HepG2 (cell line): ENCODE results near the gene SLC15A1. TPM values are rescaled to one million over a fixed set of nuclear protein-coding genes. Genes with fewer than 3 reads are reported as not detected.

Experiments used
- ATAC-seq: fragments of 200-7000 bp; cut with Tn5 transposase; 3 replicates; pipeline ENCODE4 v1.9.1; 2020; ENCODE audit warnings: mild to moderate bottlenecking, moderate library complexity
- BruUV-seq: library from RNA; stranded (reverse); fragments of 400-500 nt; replicated peaks from 2 replicates; lab custom pipeline; 2021; lab: Mats Ljungman, UMichigan
- CTCF ChIA-PET: fragments of 300-600 bp; formaldehyde crosslinking; extraction: SDS; loops from one replicate; lab custom pipeline; 2021; ENCODE audit warnings: low total read pairs, inconsistent platforms, low intra/inter-chr PET ratio; lab: Yijun Ruan, JAX
- POLR2A ChIA-PET: fragments of 350-600 bp; sonication (Branson Sonifier 250); formaldehyde crosslinking; loops from one replicate; lab custom pipeline; 2020; ENCODE audit warnings: antibody characterized with exemption, inconsistent platforms; lab: Yijun Ruan, JAX
- DNase-seq: peaks from one replicate; pipeline ENCODE4 v3.0.0-alpha.2; 2015; ENCODE audit warnings: low spot score
- FAIRE-seq: peaks from 3 replicates; lab custom pipeline; 2011; peaks lifted over from hg19 to GRCh38; lab: Jason Lieb, UNC
- H2AFZ ChIP-seq: one replicate; pipeline ENCODE4 v1.6.1; 2011; ENCODE audit warnings: low read length, inconsistent platforms
- H3K27ac ChIP-seq: fragments of 300-600 bp; 3 replicates; pipeline ENCODE4 v1.8.0; 2011; ENCODE audit warnings: mixed run types, mild to moderate bottlenecking, mixed read lengths, low read length, inconsistent platforms; ENCODE audit not compliant: insufficient read depth; ENCODE audit errors: extremely low read length
- H3K27me3 ChIP-seq, 2 experiments: fragments of 200-600 bp in 1 of 2; 2 replicates in 1 of 2; 3 replicates in 1 of 2; pipeline versions ENCODE4 v1.6.0 to v1.8.0; 2011; ENCODE audit warnings: low read length in 2 of 2, mild to moderate bottlenecking in 2 of 2, moderate library complexity in 2 of 2, inconsistent platforms in 1 of 2; ENCODE audit not compliant: insufficient read depth in 2 of 2, control insufficient read depth in 1 of 2
- H3K36me3 ChIP-seq, 2 experiments: fragments of 200-600 bp in 1 of 2; replicated peaks in 1 of 2; 2 replicates in 1 of 2; 3 replicates in 1 of 2; pipeline versions ENCODE4 v1.5.1 to v1.8.0; 2011; ENCODE audit warnings: low read length in 2 of 2, inconsistent platforms in 1 of 2; ENCODE audit not compliant: insufficient read depth in 2 of 2, control insufficient read depth in 1 of 2
- H3K4me1 ChIP-seq: 2 replicates; pipeline ENCODE4 v1.5.1; 2012; ENCODE audit warnings: low read length, inconsistent platforms; ENCODE audit not compliant: insufficient read depth
- H3K4me2 ChIP-seq: 2 replicates; pipeline ENCODE4 v1.6.0; 2011; ENCODE audit warnings: low read depth, low read length, inconsistent platforms
- H3K4me3 ChIP-seq, 3 experiments: fragments of 200-600 bp in 1 of 3; sonication (generic), shearing (Covaris generic) in 1 of 3; replicated peaks in 1 of 3; 2 replicates each; pipeline ENCODE4 v1.5.1; 2011 to 2016; ENCODE audit warnings: low read length in 3 of 3, inconsistent platforms in 2 of 3, low read depth in 2 of 3, mild to moderate bottlenecking in 2 of 3, control low read depth in 1 of 3, mixed read lengths in 1 of 3; ENCODE audit not compliant: insufficient read depth in 1 of 3
- H3K79me2 ChIP-seq: one replicate; pipeline ENCODE4 v1.6.1; 2011; ENCODE audit warnings: low read length, inconsistent platforms; ENCODE audit not compliant: insufficient read depth
- H3K9ac ChIP-seq: 2 replicates; pipeline ENCODE4 v1.6.0; 2011; ENCODE audit warnings: mild to moderate bottlenecking, low read depth, low read length, inconsistent platforms; ENCODE audit not compliant: insufficient read depth
- H3K9me3 ChIP-seq: 2 replicates; pipeline ENCODE4 v1.5.1; 2012; ENCODE audit warnings: mild to moderate bottlenecking, low read length
- H4K20me1 ChIP-seq: 2 replicates; pipeline ENCODE4 v1.6.0; 2011; ENCODE audit warnings: inconsistent platforms, mild to moderate bottlenecking, low read length, moderate library complexity; ENCODE audit not compliant: insufficient read depth
- XRCC5 ChIP-seq: fragments of 200-400 bp; formaldehyde crosslinking; optimal IDR thresholded peaks from 2 replicates; pipeline ENCODE3; 2017; ENCODE audit warnings: mild to moderate bottlenecking, low read length
- ZNF781 ChIP-seq: sonication (generic); formaldehyde crosslinking; IDR thresholded peaks from 2 replicates; pipeline ENCODE4 v1.5.1; 2020; ENCODE audit warnings: borderline replicate concordance, mild to moderate bottlenecking, missing genetic modification reagents; ENCODE audit errors: not compliant biosample characterization
- WGBS: methylation state at CpG from one replicate; pipeline ENCODE4 v1.1.6; 2017; ENCODE audit warnings: low lambda C conversion rate; 5-methylcytosine and 5-hydroxymethylcytosine counted together
- in situ Hi-C: cut with HindIII; loops from 2 replicates; pipeline ENCODE4 v1.10.0; 2017; ENCODE audit warnings: low pct_unique_long_range_greater_than_20kb; ENCODE audit not compliant: extremely low pct_ligation_motif_present
- intact Hi-C: fragments of 100-400 bp; cut with micrococcal nuclease; formaldehyde crosslinking; loops from one replicate; pipeline ENCODE4 v1.10.0; 2022; ENCODE audit not compliant: unreplicated experiment
- polyA plus RNA-seq, 8 experiments: library from polyadenylated mRNA; depleted of rRNA in 3 of 8; stranded (reverse) in 7 of 8; unstranded in 1 of 8; fragments of >200 nt; fragmentation: Illumina TruSeq in 4 of 8; extraction: Trizol in 4 of 8; gene quantifications; 2 replicates each; pipeline versions ENCODE4 v1.2.1 to v1.2.3, GENCODE V29; 2011 to 2016; ENCODE audit warnings: low read depth in 4 of 8, missing spikeins in 1 of 8, mixed read lengths in 1 of 8; ENCODE audit not compliant: insufficient read depth in 1 of 8
- total RNA-seq, 5 experiments: library from RNA; depleted of rRNA; stranded (reverse); fragments of >200 nt; fragmentation: Illumina TruSeq; extraction: Trizol; gene quantifications; 2 replicates each; pipeline ENCODE4 v1.2.3, GENCODE V29; 2016; ENCODE audit warnings: low read depth in 1 of 5
- TF ChIP-seq, protein P1 (sequence below): fragments of 450-650 bp; IDR thresholded peaks from 2 replicates; pipeline ENCODE4 v1.6.1; 2016
- TF ChIP-seq, protein P2 (sequence below): conservative IDR thresholded peaks from 2 replicates; pipeline ENCODE4 v1.6.1; 2018; ENCODE audit warnings: missing genetic modification reagents

The SLC15A1 gene
- total and polyA plus RNA-seq, 2 of the 13 experiments (the other 11 are each of a cell fraction or from before 2014, with no cell fraction given): 0.17 to 0.20 TPM

DNA sequence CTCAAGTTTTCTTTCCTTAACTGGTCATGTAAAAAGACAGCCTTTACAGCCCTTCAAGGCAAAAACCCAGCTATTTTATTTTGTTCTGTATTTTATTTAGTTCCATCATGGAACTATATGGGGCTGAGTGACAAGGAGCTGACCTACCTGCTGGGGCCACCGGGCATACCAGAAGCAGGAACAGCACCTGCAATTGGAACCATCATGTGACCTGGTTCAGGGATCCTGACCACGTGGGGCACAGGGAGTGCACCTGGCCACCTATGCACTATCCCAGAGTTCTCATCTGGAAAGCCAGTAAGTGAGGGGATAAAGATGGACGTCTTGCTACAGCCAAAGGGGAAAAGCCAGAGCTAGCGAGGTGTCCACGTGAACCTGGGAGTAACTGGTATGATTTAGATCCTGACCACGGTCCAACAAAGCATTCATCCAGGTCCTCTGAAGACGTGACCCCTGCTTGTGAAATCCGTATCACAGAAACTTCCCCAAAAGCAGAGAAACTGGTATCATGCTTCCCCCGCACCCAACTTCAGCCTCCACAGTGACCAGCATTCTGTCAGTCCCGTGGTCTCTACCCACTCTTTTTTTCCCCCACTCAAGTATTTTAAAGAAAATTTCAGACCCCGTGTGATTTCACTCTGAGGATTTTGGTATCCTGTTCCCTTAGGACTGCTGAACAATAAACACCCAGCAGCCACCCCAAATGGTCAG lies 40.5 kb upstream of the SLC15A1 start:
- H3K27ac ChIP-seq: no peak overlapping the region
- 63% methylated on average over 11 of the region's 11 CpGs for WGBS
- no peaks in the 10 kb centered on the region for H3K9me3 ChIP-seq
- ChIA-PET POLR2A (no interaction called here), CTCF (no interaction called here)
- H3K27me3 ChIP-seq: no peaks in the 10 kb centered on the region
- H2AFZ ChIP-seq: no peak overlapping the region
- H3K4me3 ChIP-seq: no peak overlapping the region
- no peaks in the 10 kb centered on the region for H3K36me3 ChIP-seq
- in situ Hi-C loops (no loop called here), intact Hi-C loops (no loop called here)
- no peaks in the 10 kb centered on the region for H3K79me2 ChIP-seq
- no TSS peak for BruUV-seq
- H3K9ac ChIP-seq: no peak overlapping the region
- no peaks in the 10 kb centered on the region for H4K20me1 ChIP-seq
- TF ChIP-seq, protein P1, sequence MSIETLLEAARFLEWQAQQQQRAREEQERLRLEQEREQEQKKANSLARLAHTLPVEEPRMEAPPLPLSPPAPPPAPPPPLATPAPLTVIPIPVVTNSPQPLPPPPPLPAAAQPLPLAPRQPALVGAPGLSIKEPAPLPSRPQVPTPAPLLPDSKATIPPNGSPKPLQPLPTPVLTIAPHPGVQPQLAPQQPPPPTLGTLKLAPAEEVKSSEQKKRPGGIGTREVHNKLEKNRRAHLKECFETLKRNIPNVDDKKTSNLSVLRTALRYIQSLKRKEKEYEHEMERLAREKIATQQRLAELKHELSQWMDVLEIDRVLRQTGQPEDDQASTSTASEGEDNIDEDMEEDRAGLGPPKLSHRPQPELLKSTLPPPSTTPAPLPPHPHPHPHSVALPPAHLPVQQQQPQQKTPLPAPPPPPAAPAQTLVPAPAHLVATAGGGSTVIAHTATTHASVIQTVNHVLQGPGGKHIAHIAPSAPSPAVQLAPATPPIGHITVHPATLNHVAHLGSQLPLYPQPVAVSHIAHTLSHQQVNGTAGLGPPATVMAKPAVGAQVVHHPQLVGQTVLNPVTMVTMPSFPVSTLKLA: peak; percentile 39; the same call in 1 of the 2 replicates
- TF ChIP-seq, protein P2, sequence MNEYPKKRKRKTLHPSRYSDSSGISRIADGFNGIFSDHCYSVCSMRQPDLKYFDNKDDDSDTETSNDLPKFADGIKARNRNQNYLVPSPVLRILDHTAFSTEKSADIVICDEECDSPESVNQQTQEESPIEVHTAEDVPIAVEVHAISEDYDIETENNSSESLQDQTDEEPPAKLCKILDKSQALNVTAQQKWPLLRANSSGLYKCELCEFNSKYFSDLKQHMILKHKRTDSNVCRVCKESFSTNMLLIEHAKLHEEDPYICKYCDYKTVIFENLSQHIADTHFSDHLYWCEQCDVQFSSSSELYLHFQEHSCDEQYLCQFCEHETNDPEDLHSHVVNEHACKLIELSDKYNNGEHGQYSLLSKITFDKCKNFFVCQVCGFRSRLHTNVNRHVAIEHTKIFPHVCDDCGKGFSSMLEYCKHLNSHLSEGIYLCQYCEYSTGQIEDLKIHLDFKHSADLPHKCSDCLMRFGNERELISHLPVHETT (CRISPR knock-in tag): no peak
- TF ChIP-seq XRCC5: no peak
- TF ChIP-seq, all 625 proteins: peak for 1
- DNase-seq (no peak), ATAC-seq (no peak), FAIRE-seq (no peak)
- H3K4me1 ChIP-seq: no peaks in the 10 kb centered on the region
- H3K4me2 ChIP-seq: no peak overlapping the region

DNA sequence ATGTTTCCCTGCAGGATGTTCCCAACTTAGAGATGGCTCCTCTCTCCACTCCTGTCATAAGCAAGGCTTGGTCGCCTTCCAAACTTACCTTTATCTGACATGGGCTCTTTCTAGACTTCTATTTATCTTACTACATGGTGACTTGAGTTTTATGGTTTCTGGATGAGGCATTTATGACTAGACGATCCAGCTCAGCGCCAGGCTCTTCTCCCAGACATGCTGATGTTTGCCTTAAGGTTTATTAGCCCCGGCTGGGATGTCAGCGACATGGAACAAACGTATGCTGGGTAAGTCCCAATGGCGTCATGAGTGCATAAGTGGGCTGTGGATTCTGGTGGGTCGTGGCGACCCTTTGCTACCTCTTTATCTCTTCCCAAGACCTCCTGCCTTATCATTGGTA lies 39.8 kb upstream of the SLC15A1 start:
- no TSS peak for BruUV-seq
- Histone ChIP-seq H3K27ac (no peak overlapping the region), H3K79me2 (no peaks in the 10 kb centered on the region), H3K36me3 (no peaks in the 10 kb centered on the region), H3K9me3 (no peaks in the 10 kb centered on the region), H2AFZ (no peak overlapping the region), H3K4me2 (no peak overlapping the region), H4K20me1 (no peaks in the 10 kb centered on the region), H3K4me1 (no peaks in the 10 kb centered on the region), H3K27me3 (no peaks in the 10 kb centered on the region), H3K9ac (no peak overlapping the region), H3K4me3 (no peak overlapping the region)
- ChIA-PET POLR2A (no interaction called here), CTCF (no interaction called here)
- no peak for TF ChIP-seq ZNF781 (CRISPR knock-in tag)
- no peak for ATAC-seq
- in situ Hi-C loops (no loop called here), intact Hi-C loops (no loop called here)
- 75% methylated on average over 9 of the region's 9 CpGs for WGBS
- DNase-seq: no peak
- FAIRE-seq: no peak
